SKM-1 treated with dmso at 0.1 percent for 144 hours (cell line): ENCODE measurements around the gene EIF1.
A peak's percentile ranks its signal among the peaks of the same experiment; 100 is the strongest.
"Not testable (repeated sequence)": the region's sequence is repeated elsewhere in the genome, so short reads cannot be mapped to it uniquely, and the experiment has no call there.

Experiments used
- DNase-seq: peaks from one replicate; lab custom pipeline; 2025; ENCODE audit not compliant: unreplicated experiment; lab: John Stamatoyannopoulos, UW

Gene EIF1

DNA sequence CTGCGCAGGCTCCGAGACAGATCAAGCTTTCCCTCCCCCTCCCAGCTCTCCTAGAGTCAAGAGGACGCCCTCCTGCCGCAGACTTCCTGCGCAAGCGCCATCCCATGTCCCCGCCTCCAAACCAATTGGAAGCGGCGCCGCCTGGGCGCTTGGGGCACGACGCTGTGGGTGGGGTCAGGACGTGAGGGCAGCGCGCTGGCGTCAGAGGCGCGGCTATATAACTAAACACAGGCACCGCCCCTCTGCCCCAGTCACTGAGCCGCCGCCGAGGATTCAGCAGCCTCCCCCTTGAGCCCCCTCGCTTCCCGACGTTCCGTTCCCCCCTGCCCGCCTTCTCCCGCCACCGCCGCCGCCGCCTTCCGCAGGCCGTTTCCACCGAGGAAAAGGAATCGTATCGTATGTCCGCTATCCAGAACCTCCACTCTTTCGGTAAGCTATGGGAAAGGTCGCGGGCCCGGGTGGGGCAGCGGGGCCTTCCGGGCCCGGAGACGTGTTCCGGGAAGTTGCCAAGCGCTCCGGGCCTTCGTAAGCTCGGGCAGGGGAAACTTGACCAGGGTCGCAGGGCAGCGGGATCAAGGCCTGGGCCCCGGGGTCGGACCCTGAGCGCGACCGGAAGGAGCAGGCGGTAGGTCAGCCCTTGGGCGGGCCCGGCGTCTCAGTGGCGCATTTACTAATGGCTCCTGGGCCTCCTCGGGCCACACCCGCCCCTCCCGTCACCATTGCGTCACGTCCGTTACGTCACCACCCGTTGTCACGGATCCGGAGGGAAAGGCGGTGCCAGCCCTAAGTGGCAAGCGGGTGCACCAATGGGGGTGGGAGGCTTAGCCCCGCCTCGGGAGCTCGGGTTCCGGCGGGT is at the start of gene EIF1:
Gene EIF1 (plus strand): TSS at position 245 of the 856 bp plus-strand sequence. CDS start 154 bp downstream, at position 399.
- DNase-seq, result peak; percentile 98

DNA sequence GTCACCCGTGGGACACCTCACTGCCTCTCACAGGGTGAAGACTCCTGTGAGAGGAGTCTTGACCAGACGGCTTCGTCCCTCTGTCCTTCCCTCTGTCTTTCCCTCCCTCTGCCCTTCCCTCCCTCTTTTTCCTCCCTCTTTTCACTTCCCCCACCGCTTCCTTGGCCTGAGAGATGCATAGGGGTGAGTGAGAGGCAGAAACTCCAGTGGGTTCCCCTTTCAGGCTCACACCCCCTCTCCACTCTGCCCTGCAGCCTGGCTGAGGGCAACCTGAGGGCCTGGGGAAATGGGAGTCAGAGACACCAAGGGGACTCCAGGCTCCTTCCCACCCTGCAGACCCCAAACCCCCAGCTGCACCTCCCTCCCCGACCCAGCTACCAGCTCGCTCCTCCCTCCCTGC is 49.7 kb upstream of the EIF1 start:
- no peak for DNase-seq

DNA sequence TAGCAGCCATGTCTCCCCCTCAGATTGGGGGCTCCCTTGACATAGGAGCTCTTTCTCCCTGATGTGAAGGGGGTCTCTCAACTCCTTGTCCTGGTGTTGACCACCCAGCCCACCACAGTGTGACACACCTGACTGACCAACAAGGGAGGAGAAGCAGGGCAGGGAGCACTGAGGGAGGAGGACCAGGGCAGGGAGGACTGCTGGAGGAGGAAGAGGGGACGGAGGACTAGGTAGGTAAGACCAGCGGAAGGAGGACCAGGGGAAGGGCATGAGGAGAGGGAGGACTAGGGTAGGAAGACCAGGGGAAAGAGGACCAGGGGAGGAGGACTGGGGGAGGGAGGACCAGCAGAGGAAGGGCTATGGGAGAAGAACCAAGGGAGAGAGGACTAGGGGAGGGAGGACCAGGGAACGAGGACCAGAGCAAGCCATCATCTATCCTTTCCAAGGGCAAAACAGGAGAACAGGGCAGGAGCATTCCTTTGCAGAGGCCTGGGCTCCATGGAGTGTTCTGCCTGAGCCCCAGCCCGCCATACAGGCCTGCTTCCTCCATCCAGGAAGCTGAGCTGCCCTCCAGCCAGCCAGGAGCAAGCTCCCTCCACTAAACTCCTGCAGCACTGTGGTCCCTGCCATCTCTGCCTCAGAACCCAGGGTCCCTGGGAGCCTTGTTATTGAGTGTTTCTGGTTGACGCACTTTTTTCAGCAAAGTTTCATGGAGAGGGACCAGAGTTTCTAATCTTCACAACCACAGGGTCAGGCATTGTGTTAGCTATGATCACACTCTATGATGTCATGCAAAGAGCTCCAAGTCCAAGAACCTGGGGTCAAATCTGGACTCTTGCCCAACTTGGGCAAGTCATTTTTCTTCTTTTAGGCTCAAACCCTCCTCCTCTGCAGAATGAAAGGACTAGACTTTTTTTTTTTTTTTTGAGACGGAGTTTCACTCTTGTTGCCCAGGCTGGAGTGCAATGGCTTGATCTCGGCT is 48.9 kb upstream of the EIF1 start:
- no peak for DNase-seq

DNA sequence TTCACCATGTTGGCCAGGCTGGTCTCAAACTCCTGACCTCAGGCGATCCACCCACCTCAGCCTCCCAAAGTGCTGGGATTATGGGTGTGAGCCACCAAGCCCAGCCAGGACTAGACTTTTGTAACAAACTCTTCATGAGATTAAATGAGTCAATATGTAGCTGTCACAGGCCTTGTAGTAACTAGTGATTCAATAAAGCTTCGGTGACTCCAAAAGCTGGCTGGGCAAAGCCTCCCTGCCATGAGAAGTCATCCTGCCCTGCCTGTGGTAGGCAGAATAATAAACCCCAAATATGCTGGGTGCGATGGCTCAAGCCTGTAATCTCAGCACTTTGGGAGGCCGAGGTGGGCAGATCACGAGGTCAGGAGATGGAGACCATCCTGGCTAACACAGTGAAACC is 48.1 kb upstream of the EIF1 start:
- not testable (repeated sequence) for DNase-seq

DNA sequence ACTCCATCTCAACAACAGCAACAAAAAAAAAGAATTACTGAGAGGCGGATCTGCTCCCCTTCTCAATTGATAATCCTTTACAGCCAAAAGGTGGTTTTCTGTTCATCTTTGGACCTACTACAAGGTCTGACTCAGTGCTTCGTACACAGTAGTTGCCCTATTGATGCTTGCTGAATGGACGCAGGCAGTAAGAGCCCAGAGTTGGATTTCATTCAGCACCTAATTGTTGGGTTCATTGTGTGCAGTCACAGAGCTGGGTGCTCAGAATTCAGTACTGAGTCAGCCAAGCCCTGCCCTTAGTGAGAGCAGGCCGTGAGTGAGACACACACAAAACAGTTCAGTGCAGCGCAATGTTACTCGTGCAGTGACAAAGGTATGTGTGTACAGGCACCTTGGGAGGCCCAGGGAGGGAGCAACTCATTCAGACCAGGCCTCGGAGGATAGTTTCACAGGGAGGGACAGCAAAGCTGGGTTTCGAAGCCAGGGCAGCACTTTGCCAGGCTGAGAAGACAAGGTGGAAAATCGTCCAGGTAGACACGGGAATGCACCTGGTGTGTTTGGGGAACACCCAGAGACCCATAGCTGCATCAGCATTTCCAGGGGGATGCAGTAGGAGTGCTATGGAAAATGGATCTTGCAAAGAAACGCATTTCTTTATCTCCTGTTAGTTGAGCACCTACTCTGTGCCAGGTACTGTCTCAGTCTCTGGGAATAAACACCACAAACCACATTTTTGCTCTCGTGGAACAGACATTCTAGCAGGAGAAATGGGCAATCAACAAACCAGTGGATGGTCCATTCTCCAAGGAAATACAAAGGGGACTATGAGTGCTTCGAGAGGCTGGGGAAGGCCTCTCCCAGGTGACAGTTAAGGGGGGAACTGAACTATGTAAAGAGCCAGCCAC is 46.2 kb upstream of the EIF1 start:
- no peak for DNase-seq

DNA sequence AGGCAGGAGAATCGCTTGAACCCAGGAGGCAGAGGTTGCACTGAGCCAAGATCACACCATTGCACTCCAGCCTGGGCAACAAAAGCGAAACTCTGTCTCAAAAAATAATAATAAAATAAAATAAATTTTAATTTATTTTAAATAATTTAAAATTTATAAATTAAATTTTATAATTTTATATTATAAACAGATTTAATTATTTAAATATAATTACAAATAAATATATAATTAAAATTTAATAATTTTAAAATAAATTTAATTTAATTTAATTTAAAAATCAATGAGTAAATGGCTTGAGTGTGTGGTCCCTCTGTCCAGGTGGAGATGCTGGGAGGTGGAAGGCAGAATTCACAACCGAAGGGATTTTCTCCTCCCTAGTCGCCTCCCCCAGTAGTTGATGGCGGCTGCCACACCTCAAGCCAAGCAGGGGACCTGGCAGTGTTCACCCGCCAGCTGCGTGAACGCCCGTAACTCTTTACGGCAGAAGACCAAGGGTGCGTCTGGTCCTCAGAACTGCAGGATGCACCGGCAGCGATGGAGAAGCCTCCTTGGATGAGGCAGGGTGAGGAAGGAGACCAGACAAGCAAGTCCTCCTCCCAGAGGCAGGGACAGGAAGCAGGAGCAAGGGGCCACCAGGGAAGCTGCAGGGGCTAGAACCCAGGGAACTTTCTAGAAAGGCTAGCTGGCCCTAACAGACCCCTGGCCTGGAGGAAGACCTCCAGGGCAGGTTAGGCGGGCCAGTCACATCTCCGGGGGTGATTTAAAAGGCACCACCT is 41.5 kb upstream of the EIF1 start:
- no peak for DNase-seq

DNA sequence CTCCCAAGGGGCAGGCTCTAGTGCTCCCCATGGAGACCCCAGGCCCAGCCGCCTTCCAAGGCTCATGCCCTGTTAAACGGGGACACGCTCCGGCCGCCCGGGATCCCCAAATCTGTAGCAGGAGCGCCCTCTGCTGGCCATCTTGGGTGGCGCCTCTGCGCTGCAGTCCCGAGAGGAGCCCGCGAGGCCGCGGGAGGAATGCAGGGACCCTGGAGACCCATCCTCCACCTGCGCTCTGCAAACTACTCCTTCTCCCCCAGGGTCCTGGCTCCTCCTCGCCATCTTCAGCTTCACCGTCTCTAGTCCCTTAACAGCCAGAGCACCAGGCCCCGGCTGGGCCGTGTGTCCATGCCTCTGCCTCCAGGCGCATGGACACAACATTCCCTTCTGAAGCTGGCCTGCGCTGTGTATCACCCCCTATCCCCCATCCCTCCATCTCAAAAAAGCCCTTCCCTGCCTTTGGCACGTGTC is 40.7 kb upstream of the EIF1 start:
- DNase-seq, result peak; percentile 75

DNA sequence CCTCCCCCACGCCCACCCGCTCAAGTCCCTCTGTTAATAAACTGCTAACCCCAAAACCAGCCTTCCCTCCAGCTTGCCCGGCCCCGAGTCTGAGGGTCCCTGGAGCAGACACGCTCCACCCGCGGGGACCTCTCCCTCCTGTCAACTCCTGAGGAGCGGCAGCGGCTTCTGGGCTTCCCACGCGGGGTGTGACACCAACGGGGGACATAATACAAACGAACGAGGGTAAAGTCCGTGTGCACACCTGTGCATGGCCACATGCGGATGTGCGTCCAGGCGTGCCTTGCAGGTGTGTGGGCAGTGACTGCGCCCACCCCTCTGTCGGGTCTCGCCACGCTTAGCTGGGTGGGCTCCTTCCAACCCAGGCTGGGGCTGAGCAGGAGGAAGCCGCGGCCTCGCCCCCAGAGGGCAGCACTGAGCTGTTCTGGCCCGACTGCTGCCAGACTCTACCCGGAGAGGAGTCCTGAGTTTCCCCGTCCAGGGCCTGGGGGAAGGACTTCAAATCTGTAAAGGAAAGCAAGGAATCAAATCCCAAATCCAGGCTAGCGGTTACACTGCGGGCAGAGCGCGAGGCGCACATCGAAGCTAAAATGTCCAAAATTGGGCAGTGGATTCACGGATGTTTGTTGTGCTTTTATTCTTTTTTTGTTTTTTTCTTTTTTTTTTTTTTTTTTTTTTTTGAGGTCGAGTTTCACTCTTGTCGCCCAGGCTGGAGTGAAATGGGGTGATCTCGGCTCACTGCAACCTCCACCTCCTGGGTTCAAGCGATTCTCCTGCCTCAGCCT is 40.1 kb upstream of the EIF1 start:
- peak; percentile 34 for DNase-seq

DNA sequence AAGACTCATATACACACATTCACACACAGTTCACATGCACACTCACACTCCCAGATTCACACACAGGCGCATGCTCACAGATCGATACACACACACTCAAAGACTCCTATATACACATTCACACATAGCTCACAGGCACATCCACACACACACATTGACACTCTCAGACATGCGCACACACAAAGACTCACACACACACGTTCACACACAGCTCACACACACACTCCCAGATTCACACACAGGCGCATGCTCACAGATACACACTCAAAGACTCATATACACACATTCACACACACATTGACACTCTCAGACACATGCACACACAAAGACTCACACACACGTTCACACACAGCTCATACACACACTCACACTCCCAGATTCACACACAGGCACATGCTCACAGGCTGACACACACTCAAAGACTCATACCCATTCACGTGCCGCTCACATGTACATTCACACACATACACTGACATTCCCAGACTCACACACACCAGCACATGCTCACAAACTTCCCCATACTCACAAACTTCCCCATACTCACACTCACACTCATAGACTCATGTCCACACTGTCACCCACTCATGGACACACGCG is 38.7 kb upstream of the EIF1 start:
- no peak for DNase-seq

DNA sequence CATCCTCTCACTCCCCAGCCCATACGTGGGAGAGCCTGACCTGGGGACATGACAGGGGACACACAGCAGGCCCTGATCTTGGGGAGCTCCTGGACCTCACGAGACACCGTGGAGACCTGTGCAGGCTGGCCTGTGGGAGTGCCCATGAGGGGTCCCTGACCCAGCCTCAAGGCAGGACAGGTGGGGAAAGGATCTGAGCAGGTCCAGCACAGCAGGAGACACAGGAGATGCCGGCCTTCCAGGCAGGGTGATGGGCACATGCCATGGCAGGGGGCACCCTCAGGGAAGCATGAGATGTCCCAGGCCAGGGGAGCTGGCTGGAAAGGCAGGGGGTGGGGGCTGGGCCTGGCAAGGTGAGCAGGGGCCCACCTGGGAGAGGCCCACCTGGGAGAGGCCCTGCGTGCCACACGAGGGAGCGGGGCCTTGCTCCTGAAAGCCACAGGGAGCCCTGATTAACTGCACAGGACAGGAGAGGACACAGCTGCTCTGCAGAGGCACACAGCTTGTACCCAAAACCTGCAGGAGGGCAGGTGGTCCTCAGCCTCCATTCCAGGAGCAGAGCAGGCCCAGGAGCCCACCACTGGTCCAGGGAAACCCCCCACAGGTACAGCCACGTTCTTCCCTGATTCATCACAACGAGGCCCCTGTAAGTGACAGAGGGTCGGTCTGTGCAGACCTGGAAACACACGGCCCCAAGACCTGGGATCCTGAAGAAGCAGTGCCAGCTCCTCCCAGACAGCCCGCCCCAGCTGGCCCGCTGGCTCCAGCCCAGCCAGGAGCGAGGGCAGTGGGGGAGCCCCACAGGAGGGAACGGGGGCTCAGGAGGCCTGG is 37.7 kb upstream of the EIF1 start:
- no peak for DNase-seq

DNA sequence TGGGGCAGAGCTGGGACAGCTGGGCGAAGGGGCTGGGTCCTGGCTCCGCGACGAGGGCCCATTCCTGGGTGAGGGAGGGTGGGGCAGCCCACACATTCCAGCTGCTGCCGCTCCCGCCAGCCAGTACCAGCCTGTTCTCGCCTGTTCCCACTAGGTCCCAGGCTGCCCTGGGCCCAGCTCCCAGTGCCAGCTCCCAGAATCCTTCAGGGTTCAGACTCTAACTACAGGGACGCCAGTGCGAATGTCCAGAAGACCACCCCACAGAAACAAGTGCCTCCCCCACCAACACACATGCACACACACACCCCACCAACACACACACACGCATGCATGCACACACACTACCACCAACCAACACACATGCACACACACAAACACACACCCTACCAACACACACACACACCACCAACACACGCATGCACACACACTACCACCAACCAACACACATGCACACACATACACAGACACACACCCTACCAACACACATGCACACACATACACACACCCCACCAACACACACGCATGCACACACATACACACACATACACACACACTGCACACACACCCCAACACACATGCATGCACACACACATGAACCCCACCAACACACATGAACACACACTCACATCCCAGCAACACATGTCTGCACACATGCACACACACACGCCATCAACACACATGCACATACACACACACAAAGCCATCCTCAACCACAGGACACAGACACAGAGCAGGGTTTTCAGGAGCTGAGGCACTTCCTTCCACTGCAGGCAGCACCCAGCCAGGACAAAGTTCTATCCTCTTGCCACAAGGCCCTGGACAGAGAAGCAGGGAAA is 36.8 kb upstream of the EIF1 start:
- DNase-seq, result no peak

DNA sequence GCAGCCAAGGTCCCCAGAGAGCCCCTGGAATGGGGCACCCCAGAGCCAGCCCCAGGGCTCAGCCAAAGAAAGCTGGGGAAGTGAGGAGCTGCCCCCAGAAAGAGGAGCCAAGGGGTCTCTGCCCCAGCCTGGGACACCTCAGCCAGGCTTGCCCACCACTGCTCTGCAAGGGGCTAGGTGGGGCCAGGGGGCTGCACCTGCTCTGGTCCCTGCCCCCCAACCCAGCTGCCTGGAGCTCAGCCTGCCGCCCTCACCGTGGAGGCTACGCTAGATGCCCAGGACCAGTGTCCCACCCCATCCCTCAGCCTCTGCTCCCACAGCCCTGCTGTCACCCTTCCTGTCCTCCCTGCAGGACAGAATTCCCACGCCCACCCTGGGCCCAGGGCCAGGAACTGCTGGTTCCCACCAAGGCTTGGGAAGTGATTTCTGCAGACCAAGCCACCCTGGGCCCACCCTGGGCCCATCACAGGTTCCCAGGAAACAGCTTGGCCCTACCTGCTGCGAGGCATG is 36.2 kb upstream of the EIF1 start:
- DNase-seq, result no peak

DNA sequence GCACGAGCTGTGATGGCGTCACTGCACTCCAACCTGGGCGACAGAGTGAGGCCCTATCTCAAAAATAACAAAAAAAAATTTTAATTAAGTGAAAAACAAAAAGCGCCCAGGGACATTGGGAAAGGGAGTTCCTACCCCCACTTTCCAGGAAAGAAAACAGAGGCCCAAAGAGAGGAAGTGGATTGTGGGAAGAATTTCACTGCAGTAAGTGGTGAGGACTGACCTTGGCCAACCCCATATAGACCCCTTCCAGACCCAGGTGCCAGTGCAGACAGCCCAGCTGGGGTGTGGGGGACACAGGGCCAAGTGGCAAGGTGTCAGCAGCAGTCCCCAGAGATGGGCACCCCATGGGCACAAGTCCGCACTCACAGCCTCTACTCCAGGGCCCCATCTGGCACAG is 35.3 kb upstream of the EIF1 start:
- no peak for DNase-seq

DNA sequence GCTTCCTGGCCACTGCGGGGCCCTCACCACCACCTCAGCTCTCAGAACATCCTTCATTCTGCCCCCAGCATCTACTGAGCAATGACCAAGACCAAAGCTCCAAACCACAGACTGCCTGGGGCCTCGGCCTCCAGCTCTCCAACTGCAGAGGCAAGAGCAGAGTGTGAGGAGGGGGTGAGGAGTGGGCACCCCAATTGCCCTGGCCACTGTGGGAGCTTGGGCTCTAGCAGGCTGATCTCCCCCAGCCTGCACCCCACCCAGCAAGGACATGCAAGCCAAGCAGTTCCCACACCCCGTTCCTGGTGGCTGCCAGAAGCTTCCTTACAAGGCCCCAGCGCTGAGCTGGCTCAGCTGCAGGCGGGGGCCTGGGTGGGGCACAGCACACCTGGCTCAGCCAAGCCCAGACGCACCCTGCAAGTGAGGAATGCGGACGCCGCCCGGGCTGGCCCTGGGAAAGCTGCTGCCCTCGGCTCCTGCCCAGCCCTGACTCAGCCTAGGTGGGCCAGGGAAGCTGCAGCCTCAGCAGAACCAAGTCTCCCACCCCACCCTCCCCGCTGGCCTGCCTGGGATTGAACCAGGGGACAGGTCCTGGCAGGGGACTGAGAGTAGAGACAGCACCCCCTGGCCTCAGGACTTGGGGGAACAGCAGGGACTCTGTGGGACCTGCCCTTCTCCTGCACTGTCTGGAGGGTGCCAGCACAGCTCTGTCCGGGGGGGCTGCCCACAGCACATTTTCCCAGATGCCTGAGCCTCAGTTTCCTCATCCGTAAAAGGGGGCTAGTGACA is 34.6 kb upstream of the EIF1 start:
- no peak for DNase-seq

DNA sequence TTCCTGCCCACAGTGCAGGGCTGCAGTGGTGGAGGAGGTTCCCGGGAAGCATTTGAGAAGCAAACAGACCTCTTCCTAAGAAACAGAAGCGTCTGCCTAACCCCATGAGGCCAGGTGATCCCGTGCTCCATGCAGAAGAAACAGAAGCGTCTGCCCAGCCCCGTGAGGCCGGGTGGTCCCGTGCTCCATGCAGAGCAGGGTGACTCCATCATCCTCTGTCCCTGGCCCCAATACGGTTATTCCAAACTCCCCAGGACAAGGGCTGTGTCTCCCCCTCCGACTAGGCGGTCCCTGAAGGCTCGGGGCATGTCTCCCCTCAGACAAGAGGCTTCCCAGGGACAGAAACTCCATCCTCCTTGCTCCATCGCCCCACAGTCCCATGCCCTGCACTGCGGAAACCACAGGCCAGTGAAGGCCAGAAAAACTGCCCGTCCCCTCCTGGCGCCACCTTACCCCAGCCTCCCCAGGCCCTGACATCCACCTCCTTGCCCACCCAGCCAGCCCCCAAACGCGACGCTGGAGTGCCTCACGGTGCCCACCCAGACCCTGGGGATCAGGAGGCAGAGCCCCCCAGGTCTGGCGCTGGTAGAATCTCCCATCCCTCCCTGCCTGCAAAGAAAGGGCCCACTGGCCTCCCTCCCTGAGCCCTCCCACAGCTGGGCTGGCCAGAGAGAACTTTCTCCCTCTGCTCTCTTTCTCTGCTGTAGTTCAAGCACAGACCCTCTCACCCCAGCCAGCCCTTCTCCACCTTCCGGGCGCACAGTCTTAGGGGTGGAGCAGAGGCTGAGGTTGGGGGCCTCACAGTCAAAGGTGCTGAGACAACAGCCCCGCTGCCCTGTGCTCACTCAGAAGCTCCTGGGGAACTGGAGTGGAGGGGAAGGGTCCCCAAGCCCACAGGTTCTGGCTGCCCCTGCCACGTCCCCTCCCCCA is 33.7 kb upstream of the EIF1 start:
- no peak for DNase-seq
